AG04449 (cell line): ENCODE data around the gene SCYGR7.
A peak's percentile ranks its signal among the peaks of the same experiment; 100 is the strongest.
"Not testable (repeated sequence)": the region's sequence is repeated elsewhere in the genome, so short reads cannot be mapped to it uniquely, and the experiment has no call there.

Experiments
- CTCF ChIA-PET: fragments of 350-600 bp; formaldehyde crosslinking; extraction: SDS; loops from one replicate; lab custom pipeline; 2021; ENCODE audit warnings: antibody characterized with exemption; lab: Yijun Ruan, JAX
- POLR2A ChIA-PET: fragments of 400-600, 350-600 bp; formaldehyde crosslinking; extraction: SDS; loops from one replicate; lab custom pipeline; 2020; ENCODE audit warnings: antibody characterized with exemption, inconsistent platforms; lab: Yijun Ruan, JAX
- DNase-seq: peaks from one replicate; pipeline ENCODE4 v3.0.0-alpha.2; 2010; ENCODE audit warnings: low read depth, low spot score
- H3K4me3 ChIP-seq: 2 replicates; pipeline ENCODE4 v1.5.1; 2011; ENCODE audit warnings: low read depth, mild to moderate bottlenecking, control low read depth, low read length
- CTCF ChIP-seq: IDR thresholded peaks from one replicate; pipeline ENCODE4 v1.5.1; 2011; ENCODE audit warnings: mild to moderate bottlenecking, moderate library complexity, low read length, control low read depth, inconsistent platforms; ENCODE audit not compliant: insufficient read depth; ENCODE audit errors: missing control alignments

The SCYGR7 gene

DNA sequence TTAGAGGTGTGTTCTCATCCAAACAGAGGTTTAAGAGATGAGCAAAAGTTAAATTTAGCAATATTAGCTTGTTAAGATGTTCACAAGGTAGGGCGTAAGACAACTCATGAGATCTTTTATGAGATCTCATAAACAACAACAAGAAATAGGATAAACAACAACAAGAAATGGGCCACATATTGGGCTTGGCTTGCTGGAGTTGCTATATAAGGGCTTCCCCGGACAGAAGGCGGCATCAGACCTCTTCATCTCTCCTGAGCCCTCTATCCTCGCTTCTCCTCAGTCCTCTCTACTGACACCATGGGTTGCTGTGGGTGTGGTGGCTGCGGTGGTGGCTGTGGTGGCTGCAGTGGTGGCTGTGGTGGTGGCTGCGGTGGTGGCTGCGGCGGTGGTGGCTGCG, 17.5 kb downstream of the SCYGR7 start, which contains the start of gene SCYGR8:
TSS of gene SCYGR8 (plus strand) at position 301 of the 400 bp plus-strand sequence. CDS start at position 301, 0 bp downstream.
- DNase-seq = no peak
- POLR2A ChIA-PET = no interaction called here
- CTCF ChIA-PET = no interaction called here
- H3K4me3 ChIP-seq = no peak within 1 kb of the TSS
- no peak for TF ChIP-seq CTCF

- peak; percentile 11 for TF ChIP-seq CTCF
- ChIA-PET CTCF (no interaction called here), POLR2A (no interaction called here)
- H3K4me3 ChIP-seq = no peak overlapping the region
- no peak for DNase-seq
Observed at GRCh38 chr2:227748079-227748478, 19.9 kb downstream of the SCYGR7 start.

GRCh38 chr2:227756261-227756660, 28.1 kb downstream of the SCYGR7 start:
- CTCF ChIA-PET = interaction anchor here (1.7 to 1.9 kb wide), 2 partner anchors 9 to 17 kb away, joined by 9 read pairs; no protein-coding TSS in a partner anchor
- DNase-seq, H3K4me3 ChIP-seq, POLR2A ChIA-PET: not testable (repeated sequence)

DNA sequence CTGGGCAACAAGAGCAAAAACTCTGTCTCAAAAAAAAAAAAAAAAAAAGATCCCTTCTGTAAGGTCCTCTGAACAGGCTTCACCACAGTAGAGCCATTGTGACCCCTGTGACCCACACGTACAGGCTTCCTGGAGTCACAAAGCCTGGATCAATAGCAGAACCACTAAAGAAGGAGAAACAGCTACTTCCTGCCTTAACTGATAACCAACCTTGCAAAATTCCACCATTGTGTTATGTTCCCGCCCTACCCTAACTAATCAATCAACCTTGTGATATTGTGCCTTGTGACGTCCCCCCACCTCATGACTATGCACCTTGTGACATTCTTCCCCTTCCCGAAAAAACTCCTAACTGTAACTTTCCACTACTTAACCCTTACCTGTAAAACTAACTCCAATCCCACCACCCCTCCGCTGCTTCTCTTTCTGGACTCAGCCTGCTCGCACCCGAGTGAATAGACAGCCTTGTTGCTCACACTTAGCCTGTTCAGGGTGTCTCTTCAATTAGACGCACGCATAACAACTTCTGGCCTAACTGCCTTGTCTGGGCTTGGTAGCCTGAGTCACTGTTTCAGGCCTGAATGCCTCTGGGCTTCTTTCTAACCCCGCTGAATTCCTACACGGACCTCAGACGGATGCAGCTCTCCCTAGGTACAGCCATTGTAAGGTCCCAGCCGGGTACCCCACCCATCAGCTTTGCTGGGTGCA, 31.4 kb downstream of the SCYGR7 start:
- ChIA-PET POLR2A (no interaction called here), CTCF (no interaction called here)
- TF ChIP-seq CTCF = no peak
- H3K4me3 ChIP-seq = no peak overlapping the region
- DNase-seq = no peak

DNA sequence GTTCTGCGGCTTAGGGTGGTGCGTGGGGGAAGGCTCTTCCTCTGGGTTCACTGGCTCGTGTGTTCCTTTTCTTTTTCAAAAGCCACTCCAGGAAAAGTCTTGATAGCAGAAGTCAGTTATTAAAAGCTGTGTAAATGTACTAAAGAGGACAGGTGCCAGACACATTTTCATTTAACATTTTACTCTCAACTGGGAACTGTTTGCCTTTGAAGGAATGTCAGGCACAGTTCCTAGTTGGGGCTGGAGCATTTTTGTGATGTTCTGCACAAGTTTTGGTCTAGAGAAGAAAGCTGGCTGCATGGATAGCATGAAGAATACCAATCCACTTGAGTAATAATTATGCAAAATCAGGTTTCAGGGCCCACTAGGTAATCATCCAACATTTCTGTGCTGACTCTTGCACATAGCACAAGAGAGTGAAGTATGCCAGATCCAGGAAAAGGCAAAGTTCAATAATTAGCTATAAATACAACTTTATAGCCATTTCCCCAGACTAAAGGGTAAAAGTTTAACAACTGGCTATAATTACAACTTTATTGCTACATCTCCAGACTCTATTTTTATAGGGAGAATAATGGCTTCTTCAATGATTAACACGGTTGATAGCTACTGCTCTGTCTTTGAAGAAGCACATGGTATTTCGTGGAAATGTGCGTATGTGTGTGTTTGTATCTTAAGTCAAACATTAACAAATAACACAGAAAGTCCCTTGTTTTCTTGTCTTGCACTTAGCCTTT, 33.8 kb downstream of the SCYGR7 start:
- ChIA-PET POLR2A (no interaction called here), CTCF (interaction anchor here (1.2 to 1.9 kb wide), 3 partner anchors 9 to 356 kb away, joined by 3 to 9 read pairs (median 5); no protein-coding TSS in a partner anchor)
- TF ChIP-seq CTCF = no peak
- H3K4me3 ChIP-seq = no peak overlapping the region
- peak; percentile 16 for DNase-seq

- no peak for DNase-seq
- ChIA-PET CTCF (interaction anchor here (0.6 to 5.1 kb wide), 59 partner anchors 8 to 651 kb away, joined by 3 to 103 read pairs (median 4); partner anchors contain the start of gene SCYGR5), POLR2A (interaction anchor here (0.5 kb wide), 1 partner anchor 360 kb away, joined by 3 read pairs; no protein-coding TSS in a partner anchor)
- no peak overlapping the region for H3K4me3 ChIP-seq
- no peak for TF ChIP-seq CTCF
Observed at GRCh38 chr2:227765788-227766372, 37.7 kb downstream of the SCYGR7 start.
